IMR-90 (cell line): ENCODE measurements around the gene CYB5R4. TPM values are rescaled to one million over a fixed set of nuclear protein-coding genes. Genes with fewer than 3 reads are reported as not detected.

Experiments
- ATAC-seq: fragments of 200-7000 bp; cut with Tn5 transposase; 2 replicates; pipeline ENCODE4 v1.9.1; 2020; ENCODE audit warnings: low read depth, mild to moderate bottlenecking, moderate library complexity
- BruUV-seq: library from RNA; stranded (reverse); fragments of 400-500 nt; replicated peaks from 2 replicates; lab custom pipeline; 2021; lab: Mats Ljungman, UMichigan
- CTCF ChIA-PET: fragments of 300-600 bp; formaldehyde crosslinking; extraction: SDS; loops from one replicate; lab custom pipeline; 2021; ENCODE audit warnings: antibody characterized with exemption; lab: Yijun Ruan, JAX
- POLR2A ChIA-PET: fragments of 300-600 bp; sonication (Branson Sonifier 250); formaldehyde crosslinking; loops from one replicate; lab custom pipeline; 2022; ENCODE audit warnings: antibody characterized with exemption; ENCODE audit not compliant: unreplicated experiment; lab: Charles Lee
- DNase-seq: peaks from one replicate; pipeline ENCODE4 v3.0.0; 2013
- H2AFZ ChIP-seq: replicated peaks from 2 replicates; pipeline ENCODE3; 2013; ENCODE audit warnings: low read length, mild to moderate bottlenecking; ENCODE audit not compliant: poor library complexity
- H2AK5ac ChIP-seq: 2 replicates; pipeline ENCODE4 v1.6.1; 2013; ENCODE audit warnings: low read depth, low read length, inconsistent platforms
- H2AK9ac ChIP-seq: replicated peaks from 2 replicates; pipeline ENCODE3; 2013; ENCODE audit warnings: mild to moderate bottlenecking, low read depth, low read length, moderate library complexity; ENCODE audit not compliant: poor library complexity
- H2BK120ac ChIP-seq: 2 replicates; pipeline ENCODE4 v1.6.1; 2013; ENCODE audit warnings: low read depth, low read length, inconsistent platforms
- H2BK15ac ChIP-seq: 3 replicates; pipeline ENCODE4 v1.6.1; 2013; ENCODE audit warnings: low read depth, low read length, inconsistent platforms
- H2BK20ac ChIP-seq: 2 replicates; pipeline ENCODE4 v1.6.1; 2013; ENCODE audit warnings: low read depth, mild to moderate bottlenecking, inconsistent platforms, low read length, moderate library complexity
- H2BK5ac ChIP-seq: 2 replicates; pipeline ENCODE4 v1.6.1; 2013; ENCODE audit warnings: mild to moderate bottlenecking, low read depth, low read length, inconsistent platforms; ENCODE audit not compliant: poor library complexity, severe bottlenecking
- H3K14ac ChIP-seq: replicated peaks from 2 replicates; pipeline ENCODE4 v1.6.1; 2013; ENCODE audit warnings: low read depth, low read length, inconsistent platforms
- H3K18ac ChIP-seq: 2 replicates; pipeline ENCODE4 v1.6.1; 2013; ENCODE audit warnings: low read depth, low read length, control low read depth
- H3K23ac ChIP-seq: 2 replicates; pipeline ENCODE4 v1.6.1; 2013; ENCODE audit warnings: low read depth, low read length, inconsistent platforms
- H3K27ac ChIP-seq: 2 replicates; pipeline ENCODE4 v1.5.1; 2013; ENCODE audit warnings: mild to moderate bottlenecking, control low read depth, low read length; ENCODE audit not compliant: insufficient read depth
- H3K27me3 ChIP-seq: 2 replicates; pipeline ENCODE4 v1.6.1; 2013; ENCODE audit warnings: low read length; ENCODE audit not compliant: control insufficient read depth, insufficient read depth
- H3K36me3 ChIP-seq: 2 replicates; pipeline ENCODE4 v1.6.1; 2013; ENCODE audit warnings: low read length, mixed read lengths; ENCODE audit not compliant: control insufficient read depth, insufficient read depth
- H3K4ac ChIP-seq: 2 replicates; pipeline ENCODE4 v1.6.1; 2013; ENCODE audit warnings: low read depth, low read length, inconsistent platforms
- H3K4me1 ChIP-seq: 2 replicates; pipeline ENCODE4 v1.6.1; 2013; ENCODE audit warnings: low read length, mixed read lengths; ENCODE audit not compliant: control insufficient read depth, insufficient read depth
- H3K4me2 ChIP-seq: 2 replicates; pipeline ENCODE4 v1.6.1; 2013; ENCODE audit warnings: low read depth, mild to moderate bottlenecking, control low read depth, low read length, moderate library complexity
- H3K4me3 ChIP-seq: 2 replicates; pipeline ENCODE4 v1.5.1; 2013; ENCODE audit warnings: low read depth, mild to moderate bottlenecking, control low read depth, low read length, moderate library complexity; ENCODE audit not compliant: insufficient read depth
- H3K56ac ChIP-seq: 2 replicates; pipeline ENCODE4 v1.6.1; 2013; ENCODE audit warnings: low read length, inconsistent platforms; ENCODE audit not compliant: insufficient read depth; ENCODE audit errors: extremely low read depth
- H3K79me1 ChIP-seq, 2 experiments: 2 replicates each; pipeline ENCODE4 v1.6.1; 2013; ENCODE audit warnings: low read length in 2 of 2, inconsistent platforms in 1 of 2, low read depth in 1 of 2
- H3K9ac ChIP-seq: 2 replicates; pipeline ENCODE4 v1.6.1; 2013; ENCODE audit warnings: low read depth, low read length, control low read depth
- H3K9me1 ChIP-seq: 2 replicates; pipeline ENCODE4 v1.6.1; 2013; ENCODE audit warnings: low read length, inconsistent platforms; ENCODE audit not compliant: insufficient read depth
- H3K9me3 ChIP-seq: 2 replicates; pipeline ENCODE4 v1.6.1; 2013; ENCODE audit warnings: low read length; ENCODE audit not compliant: control insufficient read depth, insufficient read depth
- H4K20me1 ChIP-seq: 2 replicates; pipeline ENCODE4 v1.6.1; 2013; ENCODE audit warnings: low read length, inconsistent platforms; ENCODE audit not compliant: insufficient read depth
- H4K5ac ChIP-seq: 2 replicates; pipeline ENCODE4 v1.6.1; 2013; ENCODE audit warnings: mild to moderate bottlenecking, low read depth, low read length, control low read depth
- H4K8ac ChIP-seq, 2 experiments: 2 replicates each; pipeline ENCODE4 v1.6.1; 2013; ENCODE audit warnings: low read depth in 2 of 2, low read length in 2 of 2, control low read depth in 1 of 2, inconsistent platforms in 1 of 2
- H4K91ac ChIP-seq: 2 replicates; pipeline ENCODE4 v1.6.1; 2013; ENCODE audit warnings: low read depth, low read length, inconsistent platforms; ENCODE audit not compliant: insufficient read depth
- BHLHE40 ChIP-seq: fragments of 150-350 bp; IDR thresholded peaks from 2 replicates; pipeline ENCODE4 v1.6.1; 2016; ENCODE audit warnings: mild to moderate bottlenecking, low read depth, low read length
- CHD1 ChIP-seq: IDR thresholded peaks from 2 replicates; pipeline ENCODE4 v1.6.1; 2012; ENCODE audit warnings: low read depth, low read length, improper control_type of control experiment
- CTCF ChIP-seq: conservative IDR thresholded peaks from 2 replicates; pipeline ENCODE4 v1.5.1; 2012; ENCODE audit warnings: mild to moderate bottlenecking, low read depth, low read length, improper control_type of control experiment
- ELK1 ChIP-seq: fragments of 150-350 bp; IDR thresholded peaks from 2 replicates; pipeline ENCODE4 v1.6.1; 2016; ENCODE audit warnings: low read depth, mild to moderate bottlenecking, low read length, moderate library complexity, borderline replicate concordance
- FOS ChIP-seq: fragments of 150-350 bp; IDR thresholded peaks from 2 replicates; pipeline ENCODE4 v1.6.1; 2016; ENCODE audit warnings: low read depth, low read length
- MAFK ChIP-seq: IDR thresholded peaks from 2 replicates; pipeline ENCODE4 v1.6.1; 2012; ENCODE audit warnings: low read depth, low read length, improper control_type of control experiment
- MAZ ChIP-seq: IDR thresholded peaks from 2 replicates; pipeline ENCODE4 v1.6.1; 2012; ENCODE audit warnings: low read depth, mild to moderate bottlenecking, low read length, improper control_type of control experiment, moderate library complexity, borderline replicate concordance
- MXI1 ChIP-seq: IDR thresholded peaks from 2 replicates; pipeline ENCODE4 v1.6.1; 2012; ENCODE audit warnings: low read depth, mild to moderate bottlenecking, low read length, moderate library complexity, borderline replicate concordance
- NFE2L2 ChIP-seq: fragments of 150-350 bp; IDR thresholded peaks from 2 replicates; pipeline ENCODE4 v1.6.1; 2016; ENCODE audit warnings: low read depth, mild to moderate bottlenecking, low read length
- POLR2A ChIP-seq: IDR thresholded peaks from 2 replicates; pipeline ENCODE4 v1.6.1; 2012; ENCODE audit warnings: mild to moderate bottlenecking, low read depth, low read length
- RAD21 ChIP-seq: IDR thresholded peaks from 2 replicates; pipeline ENCODE4 v1.6.1; 2012; ENCODE audit warnings: low read length, improper control_type of control experiment
- RCOR1 ChIP-seq: IDR thresholded peaks from 2 replicates; pipeline ENCODE4 v1.6.1; 2012; ENCODE audit warnings: mild to moderate bottlenecking, low read length, improper control_type of control experiment; ENCODE audit not compliant: insufficient replicate concordance
- RFX5 ChIP-seq: IDR thresholded peaks from 2 replicates; pipeline ENCODE4 v1.8.0; 2012; ENCODE audit warnings: low read depth, mild to moderate bottlenecking, low read length, moderate library complexity
- SMC3 ChIP-seq: fragments of 150-350 bp; IDR thresholded peaks from 2 replicates; pipeline ENCODE4 v1.6.1; 2016; ENCODE audit warnings: low read depth, mild to moderate bottlenecking, antibody characterized with exemption, low read length, moderate library complexity
- USF2 ChIP-seq: fragments of 150-350 bp; IDR thresholded peaks from 2 replicates; pipeline ENCODE4 v1.6.1; 2017; ENCODE audit warnings: mild to moderate bottlenecking, antibody characterized with exemption, low read length, low read depth
- WGBS, 2 experiments: methylation state at CpG; one replicate each; pipeline versions ENCODE4 v1.1.5 to v1.1.7; 2013; ENCODE audit warnings: missing lambda C conversion rate in 2 of 2; ENCODE audit not compliant: insufficient read length in 1 of 2; ENCODE audit errors: extremely low coverage in 2 of 2; 5-methylcytosine and 5-hydroxymethylcytosine counted together
- dilution Hi-C: fragments of 300-500 bp; cut with HindIII; formaldehyde crosslinking; loops from one replicate; pipeline ENCODE4 v1.14.3; 2018; ENCODE audit warnings: low sequenced_read_pairs; ENCODE audit not compliant: unreplicated experiment
- in situ Hi-C: fragments of 300-500 bp; cut with MboI; formaldehyde crosslinking; loops from 3 replicates; pipeline ENCODE4 v1.14.3; 2019; ENCODE audit warnings: low sequenced_read_pairs, inconsistent platforms, mixed read lengths
- intact Hi-C: fragments of 100-400 bp; cut with micrococcal nuclease; formaldehyde crosslinking; loops from 2 replicates; pipeline ENCODE4 v1.10.0; 2022
- polyA plus RNA-seq, 3 experiments: library from polyadenylated mRNA; depleted of rRNA; stranded (reverse); fragments of >200 nt; gene quantifications; 2 replicates each; pipeline ENCODE4 v1.2.3, GENCODE V29; 2012; ENCODE audit warnings: low replicate concordance in 1 of 3
- total RNA-seq: library from RNA; depleted of rRNA; stranded (reverse); fragments of >200 nt; gene quantifications from 2 replicates; pipeline ENCODE4 v1.2.3, GENCODE V29; 2012

The CYB5R4 gene
- total and polyA plus RNA-seq, 2 of the 4 experiments (the other 2 are of a cell fraction), result 3.2 to 6.1 TPM

GRCh38 chr6:83852528-83853177, 6.8 kb upstream of the CYB5R4 start:
- no TSS peak for BruUV-seq
- Histone ChIP-seq H3K4ac (no peak overlapping the region), H3K4me1 (no peaks in the 10 kb centered on the region), H2AFZ (peak overlapping the region; percentile 80), H3K4me2 (peak overlapping the region; percentile 47), H2BK20ac (no peak overlapping the region), H2BK120ac (no peak overlapping the region), H2AK9ac (no peak overlapping the region), H4K8ac (no peak overlapping the region), H4K20me1 (no peaks in the 10 kb centered on the region), H3K27me3 (peaks cover 21% of the 10 kb centered on the region), H3K27ac (no peak overlapping the region), H4K5ac (no peak overlapping the region), H3K23ac (no peak overlapping the region), H3K18ac (no peak overlapping the region), H3K4me3 (peak overlapping the region; percentile 37), H3K9ac (no peak overlapping the region), H4K91ac (no peak overlapping the region), H3K9me3 (no peaks in the 10 kb centered on the region), H3K56ac (no peak overlapping the region), H3K36me3 (no peaks in the 10 kb centered on the region), H3K9me1 (no peaks in the 10 kb centered on the region), H2BK5ac (no peak overlapping the region), H3K14ac (no peak overlapping the region), H2AK5ac (no peak overlapping the region), H3K79me1 (no peaks in the 10 kb centered on the region), H2BK15ac (no peak overlapping the region)
- intact Hi-C loops (no loop called here), dilution Hi-C loops (no loop called here), in situ Hi-C loops (no loop called here)
- TF ChIP-seq ELK1 (no peak), BHLHE40 (no peak), MXI1 (no peak), CTCF (no peak), NFE2L2 (no peak), MAFK (no peak), RCOR1 (no peak), CHD1 (no peak), SMC3 (no peak), RAD21 (no peak), MAZ (no peak), RFX5 (no peak), POLR2A (no peak), USF2 (no peak), FOS (no peak)
- 0% methylated on average over 1 of the region's 16 CpGs; no CpG with 5 or more reads in 1 of the 2 experiments for WGBS, 2 experiments
- CTCF ChIA-PET, result no interaction called here
- ATAC-seq (no peak), DNase-seq (no peak)
- POLR2A ChIA-PET, result no interaction called here
